HG03565 (cell line): Measurements from ENCODE around the gene TBC1D9B.

Experiments used
- ATAC-seq: cut with Tn5 transposase; IDR thresholded peaks from one replicate; pipeline ENCODE4 v1.9.1; 2021; ENCODE audit warnings: mild to moderate bottlenecking, moderate library complexity; ENCODE audit not compliant: unreplicated experiment

TBC1D9B gene

GRCh38 chr5:179870952-179871351, 36.7 kb downstream of the TBC1D9B start:
- no peak for ATAC-seq

GRCh38 chr5:179870403-179870903, 37.2 kb downstream of the TBC1D9B start:
- ATAC-seq, result no peak

GRCh38 chr5:179869641-179870402, 37.9 kb downstream of the TBC1D9B start:
- no peak for ATAC-seq

GRCh38 chr5:179869101-179869500, 38.6 kb downstream of the TBC1D9B start:
- no peak for ATAC-seq

- ATAC-seq, result no peak
Observed at GRCh38 chr5:179868541-179868940, 39.2 kb downstream of the TBC1D9B start.

- ATAC-seq, result no peak
Observed at GRCh38 chr5:179867476-179867875, 40.2 kb downstream of the TBC1D9B start.

- no peak for ATAC-seq
Observed at GRCh38 chr5:179867079-179867465, 40.6 kb downstream of the TBC1D9B start.

GRCh38 chr5:179866241-179867078, 41.2 kb downstream of the TBC1D9B start:
- ATAC-seq, result no peak

GRCh38 chr5:179865491-179866240, 42.0 kb downstream of the TBC1D9B start:
- no peak for ATAC-seq

GRCh38 chr5:179864686-179865085, 43.0 kb downstream of the TBC1D9B start:
- no peak for ATAC-seq

- no peak for ATAC-seq
Observed at GRCh38 chr5:179863449-179864085, 44.1 kb downstream of the TBC1D9B start.

- ATAC-seq, result no peak
Observed at GRCh38 chr5:179862891-179863290, 44.8 kb downstream of the TBC1D9B start.

- no peak for ATAC-seq
Observed at GRCh38 chr5:179862296-179862695, 45.4 kb downstream of the TBC1D9B start.

GRCh38 chr5:179860301-179860700, 47.4 kb downstream of the TBC1D9B start:
- no peak for ATAC-seq

- ATAC-seq, result peak; percentile 93
Observed at GRCh38 chr5:179858586-179859427, 48.9 kb downstream of the TBC1D9B start, which contains the start of gene MRNIP. TSS of gene MRNIP (minus strand) at chr5:179858817. CDS start at chr5:179858796, 21 bp downstream.

- peak; percentile 26 for ATAC-seq
Observed at GRCh38 chr5:179858241-179858585, 49.5 kb downstream of the TBC1D9B start.

GRCh38 chr5:179854356-179854755, 53.3 kb downstream of the TBC1D9B start:
- ATAC-seq, result no peak

GRCh38 chr5:179852993-179853547, 54.6 kb downstream of the TBC1D9B start:
- ATAC-seq, result peak; percentile 74

GRCh38 chr5:179841621-179842020, 66.1 kb downstream of the TBC1D9B start:
- no peak for ATAC-seq
